ENCODE results near the gene FNDC7. TPM values are rescaled to one million over a fixed set of nuclear protein-coding genes. Genes with fewer than 3 reads are reported as not detected.

FNDC7 gene
- total RNA-seq, 1 donor from 2014 or later = not detected

GRCh38 chr1:108722292-108722691, 9.6 kb downstream of the FNDC7 start:
- Mint-ChIP-seq H3K27ac (ENCODE audit: unreplicated experiment) (no peak overlapping the region), H3K9me3 (no peaks in the 10 kb centered on the region), H3K36me3 (ENCODE audit: low read depth) (no peaks in the 10 kb centered on the region), H3K27me3 (ENCODE audit: low read depth) (no peaks in the 10 kb centered on the region), H3K4me1 (peaks cover 5% of the 10 kb centered on the region), H3K4me3 (no peak overlapping the region)
- no peak for TF ChIP-seq CTCF (conservative IDR thresholded peaks at IDR 0.05)
- no peak for DNase-seq (ENCODE audit: low read depth, low spot score)

GRCh38 chr1:108725906-108726305, 13.2 kb downstream of the FNDC7 start:
- no peak overlapping the region for H3K4me3 Mint-ChIP-seq
- no peak for DNase-seq (ENCODE audit: low read depth, low spot score)
- no peak for TF ChIP-seq CTCF (conservative IDR thresholded peaks at IDR 0.05)
- no peaks in the 10 kb centered on the region for H3K9me3 Mint-ChIP-seq
- H3K4me1 Mint-ChIP-seq = no peaks in the 10 kb centered on the region
- H3K27ac Mint-ChIP-seq (ENCODE audit: unreplicated experiment) = no peak overlapping the region
- H3K36me3 Mint-ChIP-seq (ENCODE audit: low read depth) = no peaks in the 10 kb centered on the region
- H3K27me3 Mint-ChIP-seq (ENCODE audit: low read depth) = no peaks in the 10 kb centered on the region

GRCh38 chr1:108728327-108728923, 15.7 kb downstream of the FNDC7 start:
- Mint-ChIP-seq H3K4me1 (no peaks in the 10 kb centered on the region), H3K9me3 (no peaks in the 10 kb centered on the region), H3K27me3 (ENCODE audit: low read depth) (no peaks in the 10 kb centered on the region), H3K4me3 (no peak overlapping the region), H3K27ac (ENCODE audit: unreplicated experiment) (no peak overlapping the region), H3K36me3 (ENCODE audit: low read depth) (no peaks in the 10 kb centered on the region)
- TF ChIP-seq CTCF (conservative IDR thresholded peaks at IDR 0.05) = no peak
- no peak for DNase-seq (ENCODE audit: low read depth, low spot score)

- Mint-ChIP-seq H3K36me3 (ENCODE audit: low read depth) (no peaks in the 10 kb centered on the region), H3K4me3 (no peak overlapping the region), H3K27me3 (ENCODE audit: low read depth) (no peaks in the 10 kb centered on the region), H3K9me3 (no peaks in the 10 kb centered on the region), H3K4me1 (no peaks in the 10 kb centered on the region), H3K27ac (ENCODE audit: unreplicated experiment) (no peak overlapping the region)
- no peak for TF ChIP-seq CTCF (conservative IDR thresholded peaks at IDR 0.05)
- no peak for DNase-seq (ENCODE audit: low read depth, low spot score)
Observed at GRCh38 chr1:108729481-108729880, 16.8 kb downstream of the FNDC7 start.

- Mint-ChIP-seq H3K27me3 (ENCODE audit: low read depth) (peaks cover 5% of the 10 kb centered on the region), H3K4me3 (no peak overlapping the region), H3K36me3 (ENCODE audit: low read depth) (no peaks in the 10 kb centered on the region), H3K4me1 (no peaks in the 10 kb centered on the region), H3K9me3 (no peaks in the 10 kb centered on the region), H3K27ac (ENCODE audit: unreplicated experiment) (no peak overlapping the region)
- no peak for DNase-seq (ENCODE audit: low read depth, low spot score)
- no peak for TF ChIP-seq CTCF (conservative IDR thresholded peaks at IDR 0.05)
Observed at GRCh38 chr1:108732398-108732797, 19.7 kb downstream of the FNDC7 start.

All from neural crest cell (in vitro differentiated cells).